ENCODE results near the gene TCERG1L.

The TCERG1L gene

GRCh38 chr10:131093795-131094366 lies 217.6 kb downstream of the TCERG1L start:
- no peak for DNase-seq

- no peak for DNase-seq
These were observed 218.2 kb downstream of the TCERG1L start for GRCh38 chr10:131093346-131093745.

- DNase-seq = no peak
These were observed 218.6 kb downstream of the TCERG1L start for GRCh38 chr10:131092876-131093275.

- no peak for DNase-seq
These were observed 219.1 kb downstream of the TCERG1L start for GRCh38 chr10:131092386-131092785.

- no peak for DNase-seq
These were observed 219.8 kb downstream of the TCERG1L start for GRCh38 chr10:131091682-131092081.

- DNase-seq = no peak
These were observed 220.5 kb downstream of the TCERG1L start for GRCh38 chr10:131090761-131091661.

GRCh38 chr10:131089861-131090260 lies 221.7 kb downstream of the TCERG1L start:
- DNase-seq = no peak

GRCh38 chr10:131089150-131089549 lies 222.4 kb downstream of the TCERG1L start:
- no peak for DNase-seq

- DNase-seq = no peak
These were observed 222.9 kb downstream of the TCERG1L start for GRCh38 chr10:131088619-131089018.

- DNase-seq = no peak
These were observed 223.9 kb downstream of the TCERG1L start for GRCh38 chr10:131087464-131088215.

GRCh38 chr10:131086511-131086910 lies 225.0 kb downstream of the TCERG1L start:
- no peak for DNase-seq

GRCh38 chr10:131086094-131086493 lies 225.4 kb downstream of the TCERG1L start:
- DNase-seq = no peak

- no peak for DNase-seq
These were observed 226.2 kb downstream of the TCERG1L start for GRCh38 chr10:131085091-131085860.

GRCh38 chr10:131084791-131085090 lies 226.8 kb downstream of the TCERG1L start:
- no peak for DNase-seq

- DNase-seq = no peak
These were observed 227.4 kb downstream of the TCERG1L start for GRCh38 chr10:131083915-131084790.

GRCh38 chr10:131082991-131083481 lies 228.5 kb downstream of the TCERG1L start:
- DNase-seq = no peak

GRCh38 chr10:131082201-131082850 lies 229.2 kb downstream of the TCERG1L start:
- no peak for DNase-seq

GRCh38 chr10:131081786-131082185 lies 229.7 kb downstream of the TCERG1L start:
- no peak for DNase-seq

GRCh38 chr10:131081376-131081775 lies 230.1 kb downstream of the TCERG1L start:
- DNase-seq = no peak

- no peak for DNase-seq
These were observed 230.9 kb downstream of the TCERG1L start for GRCh38 chr10:131080571-131080970.

GRCh38 chr10:131079314-131079713 lies 232.2 kb downstream of the TCERG1L start:
- no peak for DNase-seq
